GM11168 (cell line): ENCODE results near the gene MAML1.

Experiments used
- in situ Hi-C: fragments of 300-500 bp; cut with MboI; formaldehyde crosslinking; loops from one replicate; pipeline ENCODE4 v1.12.0; 2022; ENCODE audit warnings: low sequenced_read_pairs; ENCODE audit not compliant: unreplicated experiment

Gene MAML1

DNA sequence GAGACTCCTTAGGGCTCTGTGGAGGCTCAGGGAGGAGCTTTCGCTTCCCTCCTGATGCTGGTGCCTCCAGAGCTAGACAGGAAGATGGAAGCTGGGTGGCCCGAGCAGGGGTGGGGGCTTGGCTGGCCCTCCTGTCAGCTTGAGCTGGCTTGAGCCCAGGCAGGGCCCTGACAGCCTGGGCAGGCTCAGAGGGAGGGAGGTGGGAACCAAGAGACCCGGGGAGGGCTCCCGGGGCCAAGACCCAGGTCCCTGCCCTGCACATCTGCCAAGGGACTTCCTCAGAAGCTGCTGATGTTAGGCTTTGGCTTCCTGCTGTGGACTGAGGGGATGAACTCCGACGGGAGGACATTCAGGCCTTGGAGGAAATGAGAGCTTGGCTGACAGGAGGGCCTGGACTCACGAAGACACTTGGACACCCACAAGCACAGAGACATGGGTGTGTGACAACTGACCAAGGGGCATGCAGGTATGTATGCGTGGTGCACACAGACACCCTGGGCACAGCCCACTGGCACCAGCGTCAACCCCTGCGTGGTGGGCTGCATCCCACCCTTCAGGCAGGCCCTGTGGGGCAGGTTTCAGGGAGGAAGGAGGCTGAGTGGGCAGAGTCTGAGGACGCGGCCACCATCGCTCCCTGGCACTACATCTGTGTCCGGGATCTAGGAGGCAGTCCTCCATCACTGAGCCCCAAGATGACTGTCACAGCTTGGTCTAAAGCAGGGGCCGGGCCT lies 59.4 kb downstream of the MAML1 start:
- in situ Hi-C loops: loop anchor here (10.0 kb wide), 1 partner anchor 113 kb away; the partner anchor contains the start of gene TBC1D9B

DNA sequence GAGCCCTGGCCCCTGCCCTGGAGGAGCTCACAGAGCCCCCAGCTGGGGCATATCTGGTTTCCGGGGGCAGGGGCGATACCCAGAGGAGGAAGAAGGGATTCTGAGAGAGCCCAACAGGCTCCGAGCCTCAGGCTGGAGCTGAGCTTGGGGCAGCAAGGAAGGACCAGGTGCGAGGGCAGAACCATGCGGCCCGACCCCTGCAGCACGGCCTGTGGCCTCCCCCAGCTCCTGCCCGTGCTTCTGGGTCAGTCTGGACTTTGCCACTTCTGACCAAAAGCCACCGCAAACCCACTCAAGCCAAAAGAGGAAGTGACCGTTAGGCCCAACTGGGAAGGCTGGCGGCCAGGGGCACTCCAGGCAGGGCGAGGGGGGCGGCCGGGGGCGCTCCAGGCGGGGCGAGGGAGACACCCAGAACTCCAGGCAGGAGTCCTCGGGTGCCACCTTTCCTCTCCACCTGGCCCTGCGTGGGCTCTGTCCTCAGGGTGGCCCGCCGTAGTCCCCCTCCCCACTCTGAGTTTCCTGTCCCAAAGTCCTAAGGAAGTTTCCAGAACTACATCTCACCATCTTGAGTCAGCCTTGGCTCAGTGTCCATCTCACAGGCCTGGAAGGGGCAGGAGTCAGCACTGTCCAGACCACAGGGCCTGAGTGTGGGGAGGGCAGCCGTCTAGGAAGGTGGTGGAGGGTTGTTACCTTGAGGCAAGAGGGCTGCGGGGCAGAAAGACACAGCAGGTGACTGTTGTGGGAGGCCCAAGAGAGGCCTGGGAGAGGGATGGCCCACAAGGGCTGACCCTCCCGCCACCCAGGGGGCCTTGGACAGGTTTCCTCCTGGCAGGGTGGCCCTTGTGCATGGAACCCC lies 60.2 kb downstream of the MAML1 start:
- in situ Hi-C loops: loop anchor here (10.0 kb wide), 1 partner anchor 112 kb away; the partner anchor contains the start of gene TBC1D9B

DNA sequence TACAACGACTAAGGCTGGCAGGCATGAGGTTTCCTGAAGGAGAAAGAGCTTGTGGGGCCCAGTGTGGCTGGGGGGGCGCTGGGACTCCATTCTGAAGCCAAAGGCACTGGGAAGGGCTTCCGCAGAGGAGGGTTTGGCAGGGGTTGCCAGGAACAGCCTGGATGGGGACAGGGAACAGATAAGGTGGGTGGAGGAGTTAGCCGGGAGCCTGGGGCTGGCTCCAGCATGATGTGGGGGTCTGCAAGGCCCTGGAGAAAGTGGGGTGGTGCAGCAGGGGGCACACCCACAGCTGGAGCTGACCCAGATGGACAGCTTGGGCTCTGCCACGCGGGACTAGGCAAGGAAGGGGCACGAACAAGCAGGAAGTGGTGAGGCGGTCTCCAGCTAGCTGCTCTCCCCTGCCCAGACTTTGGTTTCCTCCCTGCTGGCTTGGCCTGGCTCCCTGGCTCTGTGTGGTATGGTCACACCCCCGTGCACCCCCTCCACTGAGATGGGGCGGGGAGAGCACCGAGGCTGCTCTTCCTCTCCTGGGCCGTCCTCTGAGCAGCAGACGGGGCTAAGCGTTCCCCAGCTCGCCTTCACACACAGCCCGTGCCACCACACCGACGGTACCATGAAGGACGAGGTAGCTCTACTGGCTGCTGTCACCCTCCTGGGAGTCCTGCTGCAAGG lies 61.0 kb downstream of the MAML1 start, which contains the start of gene LTC4S:
Gene LTC4S, plus strand, starts transcription at position 519 of the 672 bp plus-strand sequence. Its CDS starts 95 bp downstream, at position 614.
- in situ Hi-C loops: loop anchor here (10.0 kb wide), 1 partner anchor 111 kb away; the partner anchor contains the start of gene TBC1D9B

DNA sequence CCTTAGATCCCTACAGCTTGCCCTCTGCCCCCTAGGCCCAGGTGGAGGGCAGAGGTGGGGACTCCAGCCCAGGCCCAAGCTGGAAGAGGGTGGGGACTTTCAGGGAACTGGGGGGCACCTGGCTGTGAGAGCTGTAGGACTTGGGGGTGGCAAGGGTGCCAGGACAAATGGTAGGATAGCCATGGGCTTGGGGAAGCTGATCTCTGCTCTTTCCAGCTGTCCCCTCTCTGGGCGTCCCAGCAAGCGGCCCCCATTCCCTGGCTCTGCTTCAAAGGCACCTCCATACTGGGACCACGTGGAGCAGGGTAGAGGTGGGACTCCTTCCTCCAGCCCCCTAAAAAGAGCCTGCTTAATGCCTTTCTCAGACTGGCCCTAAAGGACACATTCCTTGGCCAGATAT lies 61.5 kb downstream of the MAML1 start:
- in situ Hi-C loops: loop anchor here (10.0 kb wide), 1 partner anchor 111 kb away; the partner anchor contains the start of gene TBC1D9B

DNA sequence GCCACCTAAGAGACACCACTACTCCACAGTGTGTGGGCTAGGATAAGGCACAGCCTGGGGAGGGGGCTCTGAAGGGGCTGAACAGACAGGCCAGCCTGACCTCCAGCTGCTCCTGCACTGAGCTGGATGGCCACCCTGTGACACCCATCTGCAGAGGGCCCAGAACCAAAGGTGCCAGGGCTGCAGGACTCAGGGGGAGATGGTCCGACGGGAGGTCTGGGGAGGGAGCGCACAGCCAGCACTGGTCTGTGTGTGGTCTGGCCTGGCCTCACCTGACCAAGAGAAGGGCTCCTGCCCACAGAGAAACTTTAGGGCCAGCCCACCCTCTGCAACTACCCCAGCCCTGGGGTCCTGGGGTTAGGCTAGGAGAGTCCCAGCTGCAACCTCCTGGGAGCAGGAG lies 62.0 kb downstream of the MAML1 start:
- in situ Hi-C loops: loop anchor here (10.0 kb wide), 1 partner anchor 110 kb away; the partner anchor contains the start of gene TBC1D9B

DNA sequence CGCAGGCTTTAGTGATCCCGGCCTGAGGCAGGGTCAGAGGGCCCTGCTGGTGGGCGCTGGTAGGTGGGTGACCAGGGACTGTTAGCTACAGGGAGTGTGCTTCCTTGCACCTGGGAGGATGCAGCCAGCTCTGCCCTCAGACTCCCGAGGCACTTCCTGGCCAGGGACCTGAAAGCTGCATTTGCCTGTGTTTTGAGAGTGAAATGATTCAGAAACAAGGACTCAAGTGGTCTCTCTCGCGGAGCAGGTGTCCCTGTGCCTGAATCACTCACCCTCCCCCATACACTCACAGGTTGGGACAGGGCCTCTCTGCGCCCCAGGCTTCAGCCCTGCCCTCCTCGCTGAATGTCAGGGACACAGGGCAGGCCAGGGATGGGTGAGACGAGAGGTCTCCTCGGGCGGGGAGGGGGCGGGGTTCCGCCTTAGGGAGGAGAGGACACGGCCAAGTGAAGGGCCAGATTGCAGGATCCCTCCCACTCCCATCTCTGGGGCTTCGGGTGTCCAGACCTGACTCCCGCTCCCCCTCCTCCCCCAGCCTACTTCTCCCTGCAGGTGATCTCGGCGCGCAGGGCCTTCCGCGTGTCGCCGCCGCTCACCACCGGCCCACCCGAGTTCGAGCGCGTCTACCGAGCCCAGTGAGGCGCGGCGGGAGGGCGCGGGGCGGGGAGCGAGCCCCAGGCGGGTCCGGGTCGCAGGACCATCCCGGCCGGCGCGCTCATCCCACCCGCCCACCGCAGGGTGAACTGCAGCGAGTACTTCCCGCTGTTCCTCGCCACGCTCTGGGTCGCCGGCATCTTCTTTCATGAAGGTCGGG lies 62.6 kb downstream of the MAML1 start:
- in situ Hi-C loops: loop anchor here (10.0 kb wide), 1 partner anchor 110 kb away; the partner anchor contains the start of gene TBC1D9B

DNA sequence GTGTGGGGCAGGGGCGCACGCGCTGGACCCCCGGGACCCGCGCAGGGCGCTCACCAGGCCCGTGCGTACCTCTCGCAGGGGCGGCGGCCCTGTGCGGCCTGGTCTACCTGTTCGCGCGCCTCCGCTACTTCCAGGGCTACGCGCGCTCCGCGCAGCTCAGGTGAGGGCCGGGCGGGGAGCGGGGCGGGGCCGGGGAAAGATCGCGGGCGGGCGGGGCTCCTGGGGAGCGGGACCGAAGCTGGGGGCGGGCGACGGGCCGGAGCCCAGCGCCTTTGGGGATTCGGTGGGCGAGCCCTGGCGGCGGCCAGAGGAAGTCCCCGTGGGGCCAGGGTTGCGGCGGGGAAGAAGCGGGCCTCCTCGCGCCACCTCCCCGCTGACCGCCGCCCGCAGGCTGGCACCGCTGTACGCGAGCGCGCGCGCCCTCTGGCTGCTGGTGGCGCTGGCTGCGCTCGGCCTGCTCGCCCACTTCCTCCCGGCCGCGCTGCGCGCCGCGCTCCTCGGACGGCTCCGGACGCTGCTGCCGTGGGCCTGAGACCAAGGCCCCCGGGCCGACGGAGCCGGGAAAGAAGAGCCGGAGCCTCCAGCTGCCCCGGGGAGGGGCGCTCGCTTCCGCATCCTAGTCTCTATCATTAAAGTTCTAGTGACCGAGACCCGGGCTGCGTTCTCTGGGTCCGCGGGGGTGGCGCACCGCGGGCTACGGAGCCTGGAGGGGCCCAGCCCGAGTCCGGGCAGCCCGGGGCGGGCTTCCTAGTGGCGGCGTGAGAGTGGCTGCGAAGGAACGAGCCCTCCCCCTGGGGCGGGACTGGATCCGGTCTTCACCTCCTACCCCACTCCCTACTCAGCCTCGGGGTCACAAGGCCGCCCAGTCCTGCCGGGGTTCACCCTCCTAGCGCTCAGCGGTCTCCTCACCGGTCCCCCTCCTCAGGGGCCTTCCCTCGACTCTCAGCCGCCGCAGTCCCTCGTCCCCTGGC lies 63.5 kb downstream of the MAML1 start:
- in situ Hi-C loops: loop anchor here (10.0 kb wide), 1 partner anchor 109 kb away; the partner anchor contains the start of gene TBC1D9B

DNA sequence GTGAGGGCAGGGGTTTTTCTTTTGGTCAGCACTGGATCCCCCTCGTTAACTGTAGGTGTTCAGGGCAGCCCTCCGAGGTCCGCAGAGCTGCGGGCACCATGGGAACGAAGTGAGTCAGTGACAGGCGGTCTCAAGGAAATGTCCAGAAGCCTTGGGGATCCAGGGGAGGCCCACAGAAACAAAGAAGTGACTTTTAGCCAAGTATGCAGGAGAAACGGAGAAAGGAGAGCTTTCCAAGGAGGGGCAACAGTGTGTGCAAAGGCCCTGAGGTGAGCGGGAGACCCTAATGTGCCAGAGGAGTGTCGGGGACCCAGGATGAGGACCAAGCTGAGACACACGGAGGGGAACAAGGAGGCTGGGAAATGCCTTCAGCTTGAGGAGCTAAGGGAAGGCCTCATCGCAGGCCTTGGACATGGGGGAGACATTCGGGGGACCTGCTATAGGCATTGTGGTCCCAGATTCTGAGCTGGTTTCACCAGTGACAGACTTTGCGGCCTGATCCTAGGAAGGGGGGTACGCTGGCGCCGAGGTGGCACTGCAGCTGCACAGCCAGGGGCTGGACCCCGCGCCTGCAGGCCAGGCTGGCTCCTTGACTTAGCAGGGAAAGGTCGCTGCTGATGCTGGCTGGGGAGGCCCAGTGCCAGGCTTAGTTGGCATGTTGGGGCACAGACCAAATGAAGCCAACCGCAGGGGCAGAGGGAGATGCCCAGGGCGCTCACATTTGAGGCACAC lies 64.4 kb downstream of the MAML1 start:
- in situ Hi-C loops: loop anchor here (10.0 kb wide), 1 partner anchor 108 kb away; the partner anchor contains the start of gene TBC1D9B

DNA sequence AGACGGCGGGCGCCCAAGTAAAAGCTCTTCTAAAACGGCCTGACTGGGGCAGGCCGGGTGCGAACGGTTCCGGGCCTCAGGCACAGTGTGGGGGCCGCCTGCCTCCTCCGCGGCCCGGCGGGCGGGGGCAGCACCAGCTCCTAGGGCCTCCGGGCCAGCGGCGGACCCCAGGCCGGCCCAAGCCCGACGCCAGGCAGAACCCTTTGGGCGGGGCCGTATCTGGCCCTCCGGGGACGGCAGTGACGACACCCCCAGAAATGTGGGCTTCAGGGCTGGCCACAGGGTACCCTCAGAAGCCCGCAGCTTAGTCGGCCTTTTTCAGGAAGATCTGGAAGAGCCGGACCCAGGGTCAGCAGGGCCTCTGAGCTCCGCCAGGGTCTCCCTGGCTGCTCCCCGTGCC lies 65.1 kb downstream of the MAML1 start:
- in situ Hi-C loops: loop anchor here (10.0 kb wide), 1 partner anchor 107 kb away; the partner anchor contains the start of gene TBC1D9B

DNA sequence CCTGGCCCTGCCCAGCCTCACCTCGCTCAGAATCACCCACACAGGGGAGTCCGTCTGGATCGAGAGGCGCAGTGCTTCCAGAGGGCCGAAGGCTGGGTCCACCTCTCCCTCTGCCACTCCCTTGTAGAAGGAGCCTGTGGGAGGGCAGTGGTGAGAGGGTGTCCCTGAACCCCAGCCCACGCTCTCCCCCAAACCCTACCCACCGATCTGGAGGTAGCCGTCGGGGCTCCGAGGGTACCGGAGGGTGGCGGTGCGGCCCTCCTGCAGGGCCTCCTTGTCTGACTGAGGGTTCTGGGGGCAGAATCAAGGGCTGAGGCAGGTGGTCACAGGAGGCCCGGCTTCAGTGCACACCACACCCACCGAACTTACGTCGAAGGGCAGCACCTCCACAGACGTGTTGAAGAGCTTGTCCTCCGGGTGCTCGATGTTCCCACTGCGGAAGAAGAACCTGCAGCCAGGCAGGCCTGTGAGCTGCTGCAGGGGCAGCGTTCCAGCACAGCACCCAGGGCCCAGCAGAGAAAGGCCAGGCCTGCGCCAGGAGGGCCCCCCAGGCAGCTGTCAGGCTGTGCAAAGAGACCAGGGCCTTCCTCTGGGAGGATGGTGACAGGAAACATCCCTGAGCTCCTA lies 65.6 kb downstream of the MAML1 start:
- in situ Hi-C loops: loop anchor here (10.0 kb wide), 1 partner anchor 107 kb away; the partner anchor contains the start of gene TBC1D9B

DNA sequence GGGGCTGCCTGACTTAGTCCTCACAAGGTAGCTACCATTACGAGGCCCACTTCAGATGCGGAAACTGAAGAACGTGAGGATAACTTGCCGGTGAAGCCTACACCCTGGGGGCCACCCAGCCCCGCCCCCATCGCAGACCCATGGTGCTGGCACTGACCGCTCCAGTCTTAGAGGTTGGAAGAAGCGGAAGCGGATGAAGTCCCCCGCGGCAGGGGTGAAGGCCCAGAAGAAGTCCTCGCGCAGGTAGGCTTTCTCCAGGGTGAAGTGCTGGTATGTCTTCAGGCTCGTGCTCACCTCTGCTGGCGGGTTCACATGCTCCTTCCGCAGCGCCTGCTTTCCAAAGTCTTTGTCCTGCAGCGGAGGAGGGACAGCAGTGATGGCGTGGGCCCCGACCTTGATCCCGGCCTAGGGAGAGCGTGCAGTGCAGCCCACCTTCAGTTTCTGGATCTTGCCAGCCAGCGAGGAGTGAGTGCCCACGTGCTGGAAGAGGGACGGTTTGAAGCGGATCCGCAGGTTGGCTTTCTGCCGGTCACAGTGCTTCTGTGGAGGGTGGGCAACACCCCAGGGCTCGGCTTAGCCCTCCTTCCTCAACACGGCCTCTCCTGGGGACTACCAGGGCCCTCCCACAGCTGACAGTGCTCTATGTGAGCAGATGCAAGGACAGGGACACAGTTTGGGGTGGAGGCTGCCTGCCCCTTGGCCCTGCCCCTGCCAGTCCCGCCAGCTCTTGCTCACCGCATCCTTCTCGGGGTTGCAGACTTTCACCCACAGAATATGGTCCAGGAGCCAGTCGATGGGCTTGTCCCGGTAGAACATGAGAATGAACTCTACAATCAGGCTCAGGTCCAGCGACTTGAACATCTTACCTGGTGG lies 66.4 kb downstream of the MAML1 start:
- in situ Hi-C loops: loop anchor here (10.0 kb wide), 1 partner anchor 106 kb away; the partner anchor contains the start of gene TBC1D9B

DNA sequence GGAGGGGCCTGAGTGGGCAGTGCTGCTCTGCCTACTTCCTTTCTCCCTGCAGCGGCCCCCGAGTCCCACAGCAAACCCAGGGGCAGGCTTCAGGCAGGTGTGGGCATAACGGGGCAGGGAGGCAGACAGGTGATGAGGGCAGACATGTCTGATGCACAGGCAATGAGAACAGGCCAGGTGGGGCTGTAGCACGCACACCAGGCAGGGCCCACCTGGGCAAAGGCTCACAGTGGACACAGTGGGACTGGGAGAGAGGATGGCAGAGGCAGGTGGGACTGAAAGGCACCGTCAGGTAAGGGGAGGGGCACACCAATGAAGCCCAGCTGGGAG lies 67.0 kb downstream of the MAML1 start:
- in situ Hi-C loops: loop anchor here (10.0 kb wide), 1 partner anchor 105 kb away; the partner anchor contains the start of gene TBC1D9B

DNA sequence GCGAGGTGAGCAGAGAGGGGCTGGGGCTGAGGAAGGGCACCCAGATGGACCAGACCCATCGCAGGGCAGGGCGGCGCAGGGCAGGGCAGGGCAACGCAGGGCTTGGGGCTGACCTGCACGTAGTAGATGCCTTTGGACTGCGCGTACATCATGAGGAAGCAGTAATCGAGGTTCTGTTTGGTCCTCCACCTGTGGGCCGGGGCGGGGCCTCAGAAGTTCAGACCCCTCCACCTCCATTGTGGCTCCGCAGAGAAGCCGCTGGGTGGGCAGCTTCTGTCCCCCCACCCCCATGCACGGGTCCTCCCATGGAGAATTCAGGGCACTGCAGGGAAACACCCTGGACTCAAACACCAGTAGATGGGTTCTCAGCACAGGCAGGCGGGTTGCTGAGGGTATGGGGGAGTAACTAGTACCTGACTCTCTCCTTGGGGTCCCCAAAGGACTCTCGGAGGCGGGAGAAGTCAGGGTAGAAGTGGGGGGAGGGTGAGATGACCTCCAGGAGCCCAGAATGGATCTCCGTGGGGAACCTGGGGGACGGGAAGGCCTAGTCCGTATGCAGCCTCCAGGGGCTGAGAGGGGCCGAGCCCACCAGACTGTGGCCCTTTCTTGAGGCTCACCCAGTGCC lies 67.6 kb downstream of the MAML1 start:
- in situ Hi-C loops: no loop called here

DNA sequence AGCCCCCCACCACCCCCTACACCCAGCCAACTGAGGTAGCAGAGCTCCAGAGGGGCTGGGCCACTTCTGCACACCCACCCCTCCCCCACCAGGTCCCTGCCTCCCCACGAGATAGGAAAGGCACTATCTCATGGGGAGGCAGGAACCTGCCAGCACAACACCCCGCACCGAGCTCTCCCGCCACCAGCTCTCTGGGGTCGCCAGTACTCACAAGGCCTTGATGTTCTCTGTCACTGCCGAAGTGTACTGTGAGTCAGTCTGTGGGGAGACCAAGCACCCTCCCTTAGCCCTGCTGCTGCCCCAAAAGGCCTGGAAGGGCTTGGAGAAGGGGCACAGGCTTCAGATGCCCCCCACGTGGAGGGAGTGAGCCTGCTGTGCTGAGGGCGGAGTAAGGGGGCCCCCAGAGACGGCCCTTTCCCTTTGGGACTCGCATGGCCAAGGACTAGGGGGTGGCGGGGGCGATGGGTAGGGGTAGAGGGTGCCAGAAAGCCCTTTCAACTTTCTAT lies 68.1 kb downstream of the MAML1 start:
- in situ Hi-C loops: no loop called here
